GM08714 (cell line): ENCODE measurements around the gene ADRA2B.

Source experiments
- H3K4me3 ChIP-seq: fragments of 200-500 bp; sonication (Bioruptor generic); 2 replicates; pipeline ENCODE4 v1.5.1; 2014; ENCODE audit warnings: mild to moderate bottlenecking, low read length, inconsistent platforms
- ZNF274 ChIP-seq: IDR thresholded peaks from 2 replicates; pipeline ENCODE4 v1.6.1; 2012; ENCODE audit warnings: mild to moderate bottlenecking, low read depth, low read length

The ADRA2B gene

GRCh38 chr2:96111823-96112500 lies 4.4 kb downstream of the ADRA2B start:
- TF ChIP-seq ZNF274: no peak
- no peak overlapping the region for H3K4me3 ChIP-seq

- no peak for TF ChIP-seq ZNF274
Measured at GRCh38 chr2:96111257-96111640, 5.1 kb downstream of the ADRA2B start.

GRCh38 chr2:96110621-96111256 lies 5.6 kb downstream of the ADRA2B start:
- H3K4me3 ChIP-seq: no peak overlapping the region
- no peak for TF ChIP-seq ZNF274

More at GRCh38 chr2:96111257-96111640, 5.1 kb downstream of the ADRA2B start:
- no peak overlapping the region for H3K4me3 ChIP-seq

- no peak overlapping the region for H3K4me3 ChIP-seq
- no peak for TF ChIP-seq ZNF274
Measured at GRCh38 chr2:96109931-96110511, 6.3 kb downstream of the ADRA2B start.

- H3K4me3 ChIP-seq: no peak overlapping the region
- TF ChIP-seq ZNF274: no peak
Measured at GRCh38 chr2:96109361-96109680, 7.0 kb downstream of the ADRA2B start.

GRCh38 chr2:96108541-96109360 lies 7.6 kb downstream of the ADRA2B start:
- no peak overlapping the region for H3K4me3 ChIP-seq
- TF ChIP-seq ZNF274: no peak

GRCh38 chr2:96108151-96108540 lies 8.2 kb downstream of the ADRA2B start:
- TF ChIP-seq ZNF274: no peak
- no peak overlapping the region for H3K4me3 ChIP-seq

- no peak for TF ChIP-seq ZNF274
- H3K4me3 ChIP-seq: no peak overlapping the region
Measured at GRCh38 chr2:96107708-96108065, 8.7 kb downstream of the ADRA2B start.

- no peak for TF ChIP-seq ZNF274
- H3K4me3 ChIP-seq: no peak overlapping the region
Measured at GRCh38 chr2:96106991-96107707, 9.2 kb downstream of the ADRA2B start.

- H3K4me3 ChIP-seq: no peak overlapping the region
- TF ChIP-seq ZNF274: no peak
Measured at GRCh38 chr2:96105994-96106715, 10.2 kb downstream of the ADRA2B start.

GRCh38 chr2:96105152-96105915 lies 11.0 kb downstream of the ADRA2B start:
- TF ChIP-seq ZNF274: no peak
- no peak overlapping the region for H3K4me3 ChIP-seq

- no peak overlapping the region for H3K4me3 ChIP-seq
- no peak for TF ChIP-seq ZNF274
Measured at GRCh38 chr2:96104487-96104861, 11.9 kb downstream of the ADRA2B start.
